Inferior parietal cortex (tissue), 1 donor: ENCODE results near the gene BZW1.

Source experiments
- DNase-seq: peaks from one replicate; pipeline ENCODE4 v3.0.0-alpha.2; 2016; ENCODE audit errors: extremely low spot score

Gene BZW1

GRCh38 chr2:200834701-200835100 lies 23.0 kb downstream of the BZW1 start:
- DNase-seq, result no peak

DNA sequence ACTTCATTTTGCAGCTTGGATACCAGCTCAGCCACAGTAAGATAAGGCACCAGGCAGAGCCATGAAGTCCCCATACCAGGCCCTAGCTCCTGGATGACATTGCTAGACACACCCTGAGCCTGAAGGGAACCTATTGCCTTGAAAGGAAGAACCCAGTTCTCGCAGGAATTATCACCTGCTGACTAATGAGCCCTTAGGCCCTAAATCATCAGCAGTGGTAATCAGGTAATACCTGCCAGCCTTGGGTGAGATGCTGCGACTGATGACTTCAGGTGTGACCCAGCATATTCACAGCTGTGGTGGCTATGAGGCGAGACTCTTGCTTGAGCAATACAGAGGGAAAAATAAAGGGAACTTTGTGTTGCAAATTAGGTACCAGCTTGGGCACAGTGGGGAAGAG lies 27.8 kb downstream of the BZW1 start:
- DNase-seq, result no peak

DNA sequence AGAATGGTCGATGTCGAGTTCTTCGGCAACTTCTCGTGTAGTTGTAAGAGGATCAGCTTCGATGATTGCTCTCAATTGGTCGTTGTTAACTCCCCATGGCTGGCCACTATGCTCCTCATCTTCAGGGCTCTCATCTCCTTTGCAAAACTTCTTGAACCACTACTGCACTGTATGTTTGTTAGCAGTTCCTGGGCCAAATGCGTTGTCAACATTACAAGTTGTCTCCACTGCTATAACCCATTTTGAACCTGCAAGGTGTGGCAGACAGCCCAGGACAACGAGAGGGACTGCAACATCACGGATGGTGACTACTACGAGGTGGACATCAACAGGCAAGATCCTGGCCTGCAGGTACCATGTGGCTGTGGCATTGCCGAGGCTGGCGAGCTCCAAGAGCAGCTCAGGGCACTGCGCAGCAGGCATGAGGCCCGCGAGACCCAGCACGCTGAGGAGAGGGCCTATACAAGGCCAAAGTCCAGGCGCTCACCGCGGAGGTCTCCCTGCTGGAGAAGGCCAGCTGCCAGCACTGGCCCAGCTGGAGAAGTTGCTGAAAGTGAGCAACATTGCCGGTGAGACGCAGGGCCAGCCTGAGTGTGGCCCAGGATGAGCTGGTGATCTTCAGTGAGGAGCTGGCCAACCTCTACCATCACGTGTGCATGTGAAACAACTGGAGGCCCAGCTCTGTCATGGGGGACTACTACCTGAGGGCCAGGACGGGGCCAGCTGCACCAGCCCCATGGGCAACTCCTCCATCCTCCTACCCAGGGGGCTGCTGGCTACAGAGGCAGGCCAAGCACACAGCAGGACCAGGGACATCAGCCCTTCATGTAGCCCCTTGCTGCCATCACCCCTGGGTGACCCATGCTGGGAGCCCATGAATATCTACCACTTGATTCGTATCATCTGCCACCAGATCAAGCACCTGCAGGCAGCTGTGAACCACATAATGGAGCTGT lies 32.6 kb downstream of the BZW1 start:
- DNase-seq, result no peak

- DNase-seq, result no peak
Observed at GRCh38 chr2:200845194-200845593, 33.5 kb downstream of the BZW1 start.

GRCh38 chr2:200845669-200846325 lies 34.1 kb downstream of the BZW1 start:
- no peak for DNase-seq

- no peak for DNase-seq
Observed at GRCh38 chr2:200847269-200847668, 35.6 kb downstream of the BZW1 start.

GRCh38 chr2:200847939-200848338 lies 36.2 kb downstream of the BZW1 start:
- DNase-seq, result no peak

DNA sequence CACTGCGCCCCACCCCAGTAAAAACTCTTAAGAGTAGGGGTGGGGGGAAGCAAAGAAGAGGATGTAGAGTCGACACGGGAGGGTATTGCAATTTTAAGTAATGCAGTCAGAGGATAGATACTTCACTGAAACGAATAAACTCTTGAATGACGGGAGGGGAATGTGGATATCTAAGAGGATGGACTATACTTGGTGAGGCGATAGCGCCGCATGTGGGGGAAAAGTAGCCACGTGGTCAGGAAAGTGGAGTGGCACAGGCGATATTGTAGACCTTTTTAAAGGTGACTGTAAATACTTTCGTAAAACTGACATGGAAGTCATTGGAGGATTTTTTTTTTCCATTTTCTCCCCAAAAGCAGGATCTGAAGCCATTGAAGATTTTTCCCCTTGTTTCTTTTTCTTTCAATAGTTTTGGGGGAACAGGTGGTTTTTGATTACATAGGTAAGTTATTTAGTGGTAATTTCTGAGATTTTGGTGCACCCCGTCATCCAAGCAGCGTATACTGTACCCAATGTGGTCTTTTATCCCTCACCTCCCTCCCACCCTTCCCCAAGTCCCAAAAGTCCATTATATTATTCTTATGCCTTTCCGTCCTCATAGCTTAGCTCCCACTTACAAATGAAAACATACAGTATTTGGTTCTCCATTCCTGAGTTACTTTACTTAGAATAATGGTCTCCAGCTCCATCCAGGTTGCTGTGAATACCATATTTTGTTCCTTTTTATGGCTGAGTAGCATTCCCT lies 39.0 kb downstream of the BZW1 start:
- no peak for DNase-seq

DNA sequence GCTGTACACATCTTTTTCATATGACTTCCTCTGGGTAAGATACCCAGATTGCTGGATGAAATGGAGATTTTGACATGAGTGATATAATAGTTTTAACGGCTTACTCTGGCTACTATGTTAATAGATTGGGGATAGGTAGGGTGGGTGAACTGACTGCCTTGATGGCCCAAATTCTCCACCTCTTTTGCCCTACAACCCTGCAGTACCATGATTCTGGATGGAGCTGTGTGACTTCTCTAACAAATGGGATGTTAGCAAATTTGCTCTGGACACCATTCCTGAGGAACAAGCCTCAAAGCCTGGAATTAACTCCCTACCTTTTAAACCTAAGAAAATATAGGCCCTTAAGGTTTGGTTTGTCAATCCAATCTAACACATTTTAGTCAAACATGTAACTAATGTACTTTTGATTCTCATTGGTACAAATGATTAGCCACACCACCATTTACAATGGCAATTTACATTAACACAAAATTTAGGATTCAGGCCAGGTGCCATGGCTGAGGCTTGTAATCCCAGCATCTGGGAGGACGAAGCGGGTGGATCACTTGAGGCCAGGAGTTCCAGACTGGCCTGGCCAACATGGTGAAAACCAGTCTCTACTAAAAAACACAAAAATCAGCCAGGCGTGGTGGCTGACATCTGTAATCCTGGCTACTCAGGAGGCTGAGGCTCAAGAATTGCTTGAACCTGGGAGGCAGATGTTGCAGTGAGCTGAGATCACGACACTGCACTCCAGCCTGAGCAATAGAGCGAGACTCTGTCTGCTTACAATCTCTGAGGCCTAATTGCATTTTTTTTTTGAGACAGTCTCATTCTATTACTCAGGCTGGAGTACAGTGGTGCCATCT lies 39.9 kb downstream of the BZW1 start:
- DNase-seq, result no peak

GRCh38 chr2:200852605-200853004 lies 40.9 kb downstream of the BZW1 start:
- no peak for DNase-seq

DNA sequence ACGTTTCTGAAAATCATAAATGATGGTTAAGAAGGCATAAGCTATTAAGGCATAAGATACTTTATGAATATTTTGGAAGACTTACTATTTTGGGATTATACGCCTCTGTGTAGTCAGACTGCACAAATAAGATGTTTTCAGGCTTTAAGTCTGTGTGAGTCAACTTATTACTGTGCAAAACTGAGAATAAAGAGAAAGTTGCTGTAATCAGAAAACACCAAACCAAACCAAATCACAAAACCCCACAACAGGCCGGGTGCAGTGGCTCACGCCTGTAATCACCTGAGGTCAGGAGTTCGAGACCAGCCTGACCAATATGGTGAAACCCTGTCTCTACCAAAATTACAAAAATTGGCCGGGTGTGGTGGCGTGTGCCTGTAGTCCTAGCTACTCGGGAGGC lies 45.1 kb downstream of the BZW1 start:
- no peak for DNase-seq

DNA sequence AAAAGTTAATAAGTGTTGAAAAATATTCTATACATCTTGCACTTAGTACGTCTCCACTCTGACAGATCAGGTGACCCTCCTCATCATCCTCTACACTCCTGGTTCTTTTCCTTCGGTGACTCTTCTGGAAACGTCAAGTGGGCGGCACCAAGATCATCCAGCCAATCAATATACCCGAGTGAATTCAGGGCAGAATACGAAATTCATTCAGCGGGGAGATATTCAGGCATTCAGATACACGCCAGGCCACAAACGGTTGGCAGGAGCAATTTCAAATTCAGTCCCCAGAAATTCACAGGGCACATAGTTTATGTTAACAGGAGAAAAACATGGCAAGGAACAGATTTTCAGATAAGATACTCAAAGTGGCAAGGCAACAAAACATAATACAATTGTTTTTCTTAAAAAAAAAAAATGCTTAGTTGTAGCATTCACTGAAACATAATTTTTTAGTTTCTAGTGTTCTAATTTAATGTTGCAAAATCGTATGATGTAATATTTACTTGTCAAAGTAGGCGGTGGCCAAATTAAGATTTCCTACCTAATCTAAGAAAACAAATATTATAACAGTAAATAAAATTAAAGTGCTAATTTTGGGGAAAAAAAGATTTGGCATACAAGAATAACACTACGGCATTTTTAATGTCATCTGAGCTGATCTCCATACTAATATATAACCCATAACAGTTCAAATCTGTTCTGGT lies 48.5 kb downstream of the BZW1 start:
- peak; percentile 18 for DNase-seq

GRCh38 chr2:200861617-200862155 lies 50.0 kb downstream of the BZW1 start:
- peak; percentile 17 for DNase-seq

DNA sequence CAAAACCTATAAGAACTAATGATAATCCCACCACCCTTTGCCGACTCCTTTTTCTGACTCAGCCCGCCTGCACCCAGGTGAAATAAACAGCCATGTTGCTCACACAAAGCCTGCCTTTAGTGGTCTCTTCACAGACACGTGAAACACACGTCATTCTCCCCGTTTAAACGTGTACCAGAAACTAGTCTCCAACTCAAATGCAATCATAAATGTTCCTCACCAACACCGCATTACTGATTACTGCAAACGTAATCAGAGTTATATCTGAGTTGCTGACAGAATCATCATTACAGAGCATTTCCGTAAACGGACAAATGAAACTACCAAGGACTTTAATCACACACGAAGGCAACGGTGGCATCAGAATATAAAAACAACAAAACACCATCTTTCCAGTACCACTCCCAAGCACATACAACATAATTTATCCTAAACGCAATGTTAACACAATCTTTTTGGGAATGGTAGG lies 50.9 kb downstream of the BZW1 start:
- DNase-seq, result peak; percentile 37

DNA sequence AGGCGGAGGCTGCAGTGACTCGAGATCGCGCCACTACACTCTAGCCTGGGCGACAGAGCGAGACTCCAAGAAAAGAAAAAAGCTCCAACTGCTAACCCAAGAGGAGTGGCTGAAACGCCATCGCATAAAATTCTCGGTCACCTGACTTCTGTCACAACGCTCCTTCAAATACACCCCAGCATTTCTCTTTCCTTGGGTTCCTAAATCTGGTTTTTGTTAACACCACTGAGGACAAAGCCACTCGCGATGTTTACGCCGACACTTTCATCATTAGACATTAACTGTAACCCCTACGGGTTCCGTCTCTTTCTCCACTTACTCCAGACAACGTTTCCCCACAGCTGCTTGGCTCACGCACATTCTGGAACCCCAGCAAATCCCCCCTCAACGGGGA lies 52.1 kb downstream of the BZW1 start:
- peak; percentile 71 for DNase-seq

- DNase-seq, result peak; percentile 95
Observed at GRCh38 chr2:200864176-200865034, 52.7 kb downstream of the BZW1 start, which contains the start of gene CLK1. Gene CLK1, minus strand, starts transcription at chr2:200864658. Its CDS starts 2,796 bp downstream, at chr2:200861862.

DNA sequence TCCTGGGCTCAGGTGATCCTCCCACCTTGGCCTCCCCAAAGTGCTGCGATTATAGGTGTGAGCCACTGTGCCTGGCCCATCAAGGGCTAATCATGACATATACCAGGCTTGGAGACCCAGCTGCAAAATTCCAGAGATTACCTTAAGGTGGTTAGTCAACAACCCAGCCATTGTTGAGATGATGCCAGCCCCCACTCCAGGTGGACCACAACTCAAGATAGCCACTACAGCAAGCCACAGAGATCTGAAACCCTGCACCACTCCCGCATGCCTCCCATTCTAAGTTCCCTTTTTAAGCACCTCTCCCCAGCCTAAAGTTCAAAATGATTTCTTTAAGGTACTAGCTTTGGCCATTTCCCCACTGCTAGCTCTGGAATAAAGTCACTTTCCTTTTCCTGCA lies 57.3 kb downstream of the BZW1 start:
- DNase-seq, result no peak

DNA sequence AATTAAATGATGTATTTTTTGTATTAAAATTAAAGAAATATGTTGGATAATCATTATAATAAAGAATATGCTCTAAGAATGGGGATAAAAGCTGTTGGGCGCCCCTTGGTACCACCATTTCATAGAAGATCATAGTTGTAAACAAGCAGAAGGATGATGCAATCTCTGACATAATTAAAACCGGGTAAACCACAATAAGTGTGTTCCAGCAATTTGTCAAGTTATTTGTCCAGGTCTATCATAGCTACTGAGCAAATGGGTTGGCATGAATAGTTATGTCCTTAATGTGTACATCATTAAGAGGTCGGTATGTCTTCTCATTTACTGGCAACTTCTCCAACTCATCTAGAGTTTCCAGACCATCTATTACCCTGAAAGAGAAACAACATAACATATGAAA lies 59.4 kb downstream of the BZW1 start:
- no peak for DNase-seq

- no peak for DNase-seq
Observed at GRCh38 chr2:200873560-200873959, 61.9 kb downstream of the BZW1 start.
